Measurements from ENCODE around the gene MUC4. TPM values are rescaled to one million over a fixed set of nuclear protein-coding genes. Genes with fewer than 3 reads are reported as not detected.

Gene MUC4
- polyA plus RNA-seq, 3 donors, result not detected

DNA sequence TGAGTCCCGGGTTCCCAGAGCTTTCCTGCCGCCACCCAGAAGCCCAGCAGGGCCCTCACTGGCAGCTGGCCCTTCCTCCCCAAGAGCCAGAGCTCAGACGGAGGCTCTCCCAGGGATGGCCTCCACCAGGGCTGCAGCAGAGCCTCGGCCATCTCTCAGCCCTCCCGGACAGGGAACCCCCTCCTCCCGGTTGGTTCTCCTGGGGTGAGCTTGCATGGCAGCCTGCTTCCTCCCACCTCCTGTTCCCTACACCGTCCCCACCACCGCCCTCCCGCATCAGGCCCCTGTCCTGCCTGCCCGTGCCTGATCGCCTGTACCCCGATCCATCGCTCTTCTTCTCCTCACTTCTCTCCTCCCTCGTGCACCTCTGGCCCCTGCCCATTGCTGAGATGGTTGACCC, 24.1 kb upstream of the MUC4 start:
- no peak for DNase-seq
- Histone ChIP-seq H3K27me3 (ENCODE audit: control insufficient read depth in 2 of 2, insufficient read depth in 2 of 2, low read length in 2 of 2) (no peaks in the 10 kb centered on the region), H3K36me3 (replicated peaks in 1 of 2; ENCODE audit: control insufficient read depth in 1 of 2, insufficient read depth in 2 of 2, low read length in 2 of 2) (no peaks in the 10 kb centered on the region), H3K9me3 (replicated peaks in 1 of 2; ENCODE audit: control insufficient read depth in 1 of 2, insufficient read depth in 1 of 2, low read length in 2 of 2) (no peaks in the 10 kb centered on the region), H3K4me1 (ENCODE audit: control insufficient read depth in 1 of 2, insufficient read depth in 2 of 2, low read length in 2 of 2) (no peaks in the 10 kb centered on the region), H3K4me2 (replicated peaks; ENCODE audit: extremely low read depth, low read length, poor library complexity, severe bottlenecking) (no peak overlapping the region), H4K20me1 (ENCODE audit: insufficient read depth, low read length) (no peaks in the 10 kb centered on the region), H2AFZ (ENCODE audit: insufficient read depth, low read depth, low read length, poor library complexity, severe bottlenecking) (no peak overlapping the region), H3K4me3 (replicated peaks in 1 of 3; ENCODE audit: low read depth in 2 of 3, low read length in 3 of 3) (no peak overlapping the region), H3K79me2 (ENCODE audit: insufficient read depth, low read length) (no peaks in the 10 kb centered on the region), H3K27ac (ENCODE audit: low read depth in 1 of 2, low read length in 2 of 2) (no peak overlapping the region), H3K9ac (ENCODE audit: insufficient read depth, low read length, poor library complexity, severe bottlenecking) (no peak overlapping the region)
- TF ChIP-seq, protein P1, sequence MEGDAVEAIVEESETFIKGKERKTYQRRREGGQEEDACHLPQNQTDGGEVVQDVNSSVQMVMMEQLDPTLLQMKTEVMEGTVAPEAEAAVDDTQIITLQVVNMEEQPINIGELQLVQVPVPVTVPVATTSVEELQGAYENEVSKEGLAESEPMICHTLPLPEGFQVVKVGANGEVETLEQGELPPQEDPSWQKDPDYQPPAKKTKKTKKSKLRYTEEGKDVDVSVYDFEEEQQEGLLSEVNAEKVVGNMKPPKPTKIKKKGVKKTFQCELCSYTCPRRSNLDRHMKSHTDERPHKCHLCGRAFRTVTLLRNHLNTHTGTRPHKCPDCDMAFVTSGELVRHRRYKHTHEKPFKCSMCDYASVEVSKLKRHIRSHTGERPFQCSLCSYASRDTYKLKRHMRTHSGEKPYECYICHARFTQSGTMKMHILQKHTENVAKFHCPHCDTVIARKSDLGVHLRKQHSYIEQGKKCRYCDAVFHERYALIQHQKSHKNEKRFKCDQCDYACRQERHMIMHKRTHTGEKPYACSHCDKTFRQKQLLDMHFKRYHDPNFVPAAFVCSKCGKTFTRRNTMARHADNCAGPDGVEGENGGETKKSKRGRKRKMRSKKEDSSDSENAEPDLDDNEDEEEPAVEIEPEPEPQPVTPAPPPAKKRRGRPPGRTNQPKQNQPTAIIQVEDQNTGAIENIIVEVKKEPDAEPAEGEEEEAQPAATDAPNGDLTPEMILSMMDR (IDR thresholded peaks at IDR 0.05), result no peak
- intact Hi-C loops (cut with micrococcal nuclease), result no loop called here
- H3K9me3 Mint-ChIP-seq, result peaks cover 0 to 3% (median 0%) of the 10 kb centered on the region in 7 donors
- WGBS (ENCODE audit: insufficient coverage), result 92% methylated on average over 12 of the region's 14 CpGs
- H3K27me3 Mint-ChIP-seq (ENCODE audit: low read depth in 3 of 3), result peaks cover 0 to 10% (median 5%) of the 10 kb centered on the region in 3 donors
- no peaks in the 10 kb centered on the region for H3K36me3 Mint-ChIP-seq
- no peak overlapping the region for H3K27ac Mint-ChIP-seq
- H3K4me1 Mint-ChIP-seq, result no peaks in the 10 kb centered on the region
- H3K4me3 Mint-ChIP-seq, result no peak overlapping the region

DNA sequence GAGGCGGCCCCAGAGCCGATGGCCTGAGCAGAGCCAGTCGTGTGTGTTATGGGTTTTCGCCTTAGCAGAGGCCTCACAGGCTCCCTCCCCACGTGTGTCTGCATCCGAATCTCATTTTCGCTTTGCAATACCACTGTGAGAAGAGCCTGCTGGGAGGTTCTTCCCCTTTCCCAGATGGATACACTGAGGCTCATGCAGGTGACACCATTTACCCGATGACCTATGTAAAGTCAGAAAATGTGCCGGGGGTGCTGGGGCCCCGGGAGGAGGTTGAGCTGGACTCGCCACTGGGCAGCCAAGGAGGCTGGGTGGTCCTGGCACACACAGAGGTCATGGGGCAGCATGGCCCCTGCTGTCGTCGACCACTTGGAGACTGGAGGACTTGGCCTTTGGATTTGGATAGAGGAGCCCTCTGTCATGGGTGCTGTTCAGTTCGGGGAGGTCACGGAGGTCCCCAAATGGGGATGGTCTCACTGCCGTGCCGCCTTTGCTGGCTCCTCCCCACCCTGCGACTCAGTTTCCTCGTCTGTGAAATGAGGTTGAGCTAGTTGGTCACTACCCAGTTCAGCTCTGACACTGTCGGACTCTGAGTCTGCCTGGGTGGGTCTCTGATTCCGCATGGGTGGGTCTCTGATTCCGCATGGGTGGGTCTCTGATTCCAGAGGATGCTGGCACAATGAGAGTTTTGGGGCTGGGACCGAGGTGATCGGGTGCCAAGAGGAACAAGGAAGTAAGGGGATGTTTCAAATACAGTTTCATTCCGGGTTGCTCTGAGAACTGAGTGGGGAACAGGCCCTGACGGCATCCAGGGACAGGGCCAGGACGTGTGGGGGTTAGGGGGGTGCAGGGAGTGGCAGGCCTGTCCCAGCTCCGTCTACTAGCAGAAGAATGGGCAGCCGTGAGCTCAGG, 23.2 kb upstream of the MUC4 start:
- Mint-ChIP-seq H3K36me3 (no peaks in the 10 kb centered on the region), H3K4me3 (no peak overlapping the region), H3K4me1 (no peaks in the 10 kb centered on the region), H3K27ac (no peak overlapping the region), H3K9me3 (peaks cover 0 to 3% (median 0%) of the 10 kb centered on the region in 7 donors), H3K27me3 (ENCODE audit: low read depth in 3 of 3) (peaks cover 0 to 10% (median 5%) of the 10 kb centered on the region in 3 donors)
- no peak for DNase-seq
- Histone ChIP-seq H3K9me3 (replicated peaks in 1 of 2; ENCODE audit: control insufficient read depth in 1 of 2, insufficient read depth in 1 of 2, low read length in 2 of 2) (no peaks in the 10 kb centered on the region), H3K4me1 (ENCODE audit: control insufficient read depth in 1 of 2, insufficient read depth in 2 of 2, low read length in 2 of 2) (no peaks in the 10 kb centered on the region), H3K4me2 (replicated peaks; ENCODE audit: extremely low read depth, low read length, poor library complexity, severe bottlenecking) (no peak overlapping the region), H3K27ac (ENCODE audit: low read depth in 1 of 2, low read length in 2 of 2) (no peak overlapping the region), H3K36me3 (replicated peaks in 1 of 2; ENCODE audit: control insufficient read depth in 1 of 2, insufficient read depth in 2 of 2, low read length in 2 of 2) (no peaks in the 10 kb centered on the region), H3K9ac (ENCODE audit: insufficient read depth, low read length, poor library complexity, severe bottlenecking) (no peak overlapping the region), H4K20me1 (ENCODE audit: insufficient read depth, low read length) (no peaks in the 10 kb centered on the region), H3K4me3 (replicated peaks in 1 of 3; ENCODE audit: low read depth in 2 of 3, low read length in 3 of 3) (no peak overlapping the region), H3K79me2 (ENCODE audit: insufficient read depth, low read length) (no peaks in the 10 kb centered on the region), H2AFZ (ENCODE audit: insufficient read depth, low read depth, low read length, poor library complexity, severe bottlenecking) (no peak overlapping the region), H3K27me3 (ENCODE audit: control insufficient read depth in 2 of 2, insufficient read depth in 2 of 2, low read length in 2 of 2) (no peaks in the 10 kb centered on the region)
- WGBS (ENCODE audit: insufficient coverage), result 94% methylated on average over 25 of the region's 29 CpGs
- TF ChIP-seq, protein P1 (IDR thresholded peaks at IDR 0.05), result no peak
- intact Hi-C loops (cut with micrococcal nuclease), result no loop called here

Data from CD14-positive monocyte (primary cell).